Measurements from ENCODE around the gene ADI1.

ADI1 gene

GRCh38 chr2:3545788-3546478, 26.6 kb upstream of the ADI1 start:
- TF ChIP-seq FOXP2 (optimal IDR thresholded peaks at IDR 0.05; ENCODE audit: borderline replicate concordance, extremely low read depth, extremely low read length, insufficient read depth) (no peak), POLR2AphosphoS5 (IDR thresholded peaks at IDR 0.05; ENCODE audit: low read depth, low read length) (no peak)

- TF ChIP-seq SIN3A (IDR thresholded peaks at IDR 0.05; ENCODE audit: borderline replicate concordance, insufficient read depth, low read length) (no peak), REST (IDR thresholded peaks at IDR 0.05; ENCODE audit: insufficient read depth in 1 of 2, low read depth in 2 of 2, low read length in 2 of 2) (no peak), TAF1 (IDR thresholded peaks at IDR 0.05; ENCODE audit: borderline replicate concordance, insufficient read depth, low read length) (no peak), POLR2AphosphoS5 (IDR thresholded peaks at IDR 0.05; ENCODE audit: low read depth, low read length) (no peak), FOXP2 (optimal IDR thresholded peaks at IDR 0.05; ENCODE audit: borderline replicate concordance, extremely low read depth, extremely low read length, insufficient read depth) (no peak)
These were observed 23.8 kb upstream of the ADI1 start for GRCh38 chr2:3543023-3543683.

GRCh38 chr2:3542107-3542506, 22.8 kb upstream of the ADI1 start:
- TF ChIP-seq REST (IDR thresholded peaks at IDR 0.05; ENCODE audit: insufficient read depth in 1 of 2, low read depth in 2 of 2, low read length in 2 of 2) (no peak), FOXP2 (optimal IDR thresholded peaks at IDR 0.05; ENCODE audit: borderline replicate concordance, extremely low read depth, extremely low read length, insufficient read depth) (no peak), TAF1 (IDR thresholded peaks at IDR 0.05; ENCODE audit: borderline replicate concordance, insufficient read depth, low read length) (no peak), POLR2AphosphoS5 (IDR thresholded peaks at IDR 0.05; ENCODE audit: low read depth, low read length) (no peak), SIN3A (IDR thresholded peaks at IDR 0.05; ENCODE audit: borderline replicate concordance, insufficient read depth, low read length) (no peak)

GRCh38 chr2:3539836-3540235, 20.5 kb upstream of the ADI1 start:
- TF ChIP-seq SIN3A (IDR thresholded peaks at IDR 0.05; ENCODE audit: borderline replicate concordance, insufficient read depth, low read length), result no peak
- no peak for TF ChIP-seq POLR2AphosphoS5 (IDR thresholded peaks at IDR 0.05; ENCODE audit: low read depth, low read length)
- no peak for TF ChIP-seq TAF1 (IDR thresholded peaks at IDR 0.05; ENCODE audit: borderline replicate concordance, insufficient read depth, low read length)
- TF ChIP-seq REST (IDR thresholded peaks at IDR 0.05; ENCODE audit: insufficient read depth in 1 of 2, low read depth in 2 of 2, low read length in 2 of 2), result no peak
- TF ChIP-seq FOXP2 (optimal IDR thresholded peaks at IDR 0.05; ENCODE audit: borderline replicate concordance, extremely low read depth, extremely low read length, insufficient read depth), result no peak

GRCh38 chr2:3536682-3537632, 17.6 kb upstream of the ADI1 start:
- no peak for TF ChIP-seq POLR2AphosphoS5 (IDR thresholded peaks at IDR 0.05; ENCODE audit: low read depth, low read length)
- TF ChIP-seq REST (IDR thresholded peaks at IDR 0.05; ENCODE audit: insufficient read depth in 1 of 2, low read depth in 2 of 2, low read length in 2 of 2), result no peak
- no peak for TF ChIP-seq TAF1 (IDR thresholded peaks at IDR 0.05; ENCODE audit: borderline replicate concordance, insufficient read depth, low read length)
- TF ChIP-seq FOXP2 (optimal IDR thresholded peaks at IDR 0.05; ENCODE audit: borderline replicate concordance, extremely low read depth, extremely low read length, insufficient read depth), result no peak
- TF ChIP-seq SIN3A (IDR thresholded peaks at IDR 0.05; ENCODE audit: borderline replicate concordance, insufficient read depth, low read length), result no peak
